Retinal pigment epithelial cell (primary cell): ENCODE measurements around the gene KLHL29.

ENCODE experiments used
- DNase-seq: peaks from one replicate; pipeline ENCODE4 v3.0.0-alpha.2; 2010; ENCODE audit warnings: low read depth
- H3K4me3 ChIP-seq: 2 replicates; pipeline ENCODE4 v1.5.1; 2011; ENCODE audit warnings: mild to moderate bottlenecking, low read length, control low read depth, moderate library complexity
- TF ChIP-seq, protein P1 (sequence below): conservative IDR thresholded peaks from 2 replicates; pipeline ENCODE4 v1.5.1; 2011; ENCODE audit warnings: low read depth, low read length, control low read depth, inconsistent platforms

KLHL29 gene

DNA sequence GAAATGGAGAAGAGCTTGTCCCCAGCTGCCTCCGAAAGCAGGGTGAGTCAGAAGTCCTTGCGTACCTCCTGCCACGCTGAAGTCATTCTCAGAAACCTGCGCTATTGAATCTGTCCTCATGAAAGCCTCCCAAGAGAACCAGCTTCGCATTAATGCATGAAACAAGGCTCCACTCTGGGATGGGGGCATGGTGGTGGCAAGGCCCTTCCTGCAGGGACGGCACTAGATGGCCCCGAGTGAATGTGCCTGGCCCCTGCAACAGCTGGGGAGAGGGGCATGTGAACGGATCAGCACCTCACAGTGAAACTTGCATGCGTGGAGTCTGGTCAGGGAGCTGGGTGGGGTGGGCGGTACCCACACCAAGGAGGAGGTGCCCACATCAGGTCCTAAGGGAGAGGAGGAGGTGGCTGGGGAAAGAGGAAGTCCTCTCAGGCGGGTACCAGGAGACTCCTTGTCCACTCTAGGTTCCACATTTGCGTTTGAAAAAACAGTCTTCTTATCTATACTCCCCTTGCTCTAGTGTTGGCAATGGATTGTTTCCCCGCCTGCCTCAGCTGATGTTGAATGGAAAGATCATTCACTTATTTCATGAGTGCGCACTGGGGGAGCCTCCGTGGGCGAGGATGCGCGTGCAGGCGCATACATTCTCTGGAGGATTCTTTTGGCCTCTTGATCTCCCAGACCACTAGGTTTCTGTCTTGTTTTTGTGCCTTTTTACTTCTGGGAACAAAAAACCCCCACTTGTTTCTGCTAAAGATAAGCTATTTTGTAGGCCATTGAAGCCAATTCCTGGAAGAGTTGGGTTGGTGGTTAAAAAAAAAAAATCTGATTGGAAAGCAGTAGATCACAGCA is 104.7 kb downstream of the KLHL29 start:
- TF ChIP-seq, protein P1, sequence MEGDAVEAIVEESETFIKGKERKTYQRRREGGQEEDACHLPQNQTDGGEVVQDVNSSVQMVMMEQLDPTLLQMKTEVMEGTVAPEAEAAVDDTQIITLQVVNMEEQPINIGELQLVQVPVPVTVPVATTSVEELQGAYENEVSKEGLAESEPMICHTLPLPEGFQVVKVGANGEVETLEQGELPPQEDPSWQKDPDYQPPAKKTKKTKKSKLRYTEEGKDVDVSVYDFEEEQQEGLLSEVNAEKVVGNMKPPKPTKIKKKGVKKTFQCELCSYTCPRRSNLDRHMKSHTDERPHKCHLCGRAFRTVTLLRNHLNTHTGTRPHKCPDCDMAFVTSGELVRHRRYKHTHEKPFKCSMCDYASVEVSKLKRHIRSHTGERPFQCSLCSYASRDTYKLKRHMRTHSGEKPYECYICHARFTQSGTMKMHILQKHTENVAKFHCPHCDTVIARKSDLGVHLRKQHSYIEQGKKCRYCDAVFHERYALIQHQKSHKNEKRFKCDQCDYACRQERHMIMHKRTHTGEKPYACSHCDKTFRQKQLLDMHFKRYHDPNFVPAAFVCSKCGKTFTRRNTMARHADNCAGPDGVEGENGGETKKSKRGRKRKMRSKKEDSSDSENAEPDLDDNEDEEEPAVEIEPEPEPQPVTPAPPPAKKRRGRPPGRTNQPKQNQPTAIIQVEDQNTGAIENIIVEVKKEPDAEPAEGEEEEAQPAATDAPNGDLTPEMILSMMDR, result no peak
- no peak overlapping the region for H3K4me3 ChIP-seq
- no peak for DNase-seq

GRCh38 chr2:23491591-23492336 is 106.8 kb downstream of the KLHL29 start:
- TF ChIP-seq, protein P1, result no peak
- no peak for DNase-seq
- H3K4me3 ChIP-seq, result no peak overlapping the region

GRCh38 chr2:23492337-23492675 is 107.3 kb downstream of the KLHL29 start:
- TF ChIP-seq, protein P1, result no peak
- H3K4me3 ChIP-seq, result no peak overlapping the region

DNA sequence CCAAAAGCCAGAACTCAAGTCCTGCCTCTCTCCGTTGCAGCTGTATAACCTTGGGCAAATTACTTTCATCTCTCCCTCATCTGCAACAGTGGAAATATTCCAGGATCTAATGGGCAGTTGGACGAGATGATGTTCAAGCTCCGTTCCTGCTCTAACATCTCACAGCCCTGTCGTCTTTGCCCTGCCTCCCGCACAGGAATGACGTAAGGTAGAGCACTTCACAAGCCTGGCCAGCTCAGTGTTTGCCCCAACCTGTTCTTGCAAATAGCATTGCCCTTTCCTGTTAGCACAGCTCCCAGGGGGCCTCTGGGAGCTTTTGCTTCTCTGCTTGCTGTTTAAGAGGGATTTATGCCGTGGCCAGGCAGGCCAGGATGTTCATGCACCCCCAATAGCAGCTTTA is 107.9 kb downstream of the KLHL29 start:
- TF ChIP-seq, protein P1, result no peak
- DNase-seq, result no peak
- H3K4me3 ChIP-seq, result no peak overlapping the region

More at GRCh38 chr2:23492337-23492675, 107.3 kb downstream of the KLHL29 start:
- no peak for DNase-seq

- H3K4me3 ChIP-seq, result no peak overlapping the region
- TF ChIP-seq, protein P1, result no peak
- DNase-seq, result no peak
Observed at GRCh38 chr2:23493846-23494245, 108.9 kb downstream of the KLHL29 start.

GRCh38 chr2:23494286-23494685 is 109.3 kb downstream of the KLHL29 start:
- no peak for DNase-seq
- TF ChIP-seq, protein P1, result no peak
- no peak overlapping the region for H3K4me3 ChIP-seq
